ENCODE results near the gene COL1A2.

COL1A2 gene

GRCh38 chr7:94382746-94383145, 11.9 kb upstream of the COL1A2 start:
- DNase-seq (ENCODE audit: low read depth in 2 of 2), result no peak

- no peak for DNase-seq (ENCODE audit: low read depth in 2 of 2)
These were observed 10.4 kb upstream of the COL1A2 start for GRCh38 chr7:94384315-94384714.

GRCh38 chr7:94386416-94386815, 8.3 kb upstream of the COL1A2 start:
- DNase-seq (ENCODE audit: low read depth in 2 of 2), result no peak

GRCh38 chr7:94388540-94388939, 6.2 kb upstream of the COL1A2 start:
- DNase-seq (ENCODE audit: low read depth in 2 of 2), result no peak

GRCh38 chr7:94389381-94389780, 5.3 kb upstream of the COL1A2 start:
- no peak for DNase-seq (ENCODE audit: low read depth in 2 of 2)

GRCh38 chr7:94391726-94392392, 2.8 kb upstream of the COL1A2 start:
- DNase-seq (ENCODE audit: low read depth in 2 of 2), result no peak

GRCh38 chr7:94392393-94392786, 2.3 kb upstream of the COL1A2 start:
- no peak for DNase-seq (ENCODE audit: low read depth in 2 of 2)

GRCh38 chr7:94393246-94394108, 1.2 kb upstream of the COL1A2 start:
- no peak for DNase-seq (ENCODE audit: low read depth in 2 of 2)

- no peak for DNase-seq (ENCODE audit: low read depth in 2 of 2)
These were observed 622 bp upstream of the COL1A2 start for GRCh38 chr7:94394109-94394436.

GRCh38 chr7:94395141-94396036, 694 bp downstream of the COL1A2 start:
- DNase-seq (ENCODE audit: low read depth in 2 of 2), result no peak

GRCh38 chr7:94396037-94396431, 1.3 kb downstream of the COL1A2 start:
- no peak for DNase-seq (ENCODE audit: low read depth in 2 of 2)

- no peak for DNase-seq (ENCODE audit: low read depth in 2 of 2)
These were observed 1.9 kb downstream of the COL1A2 start for GRCh38 chr7:94396596-94396995.

GRCh38 chr7:94397722-94398121, 3.0 kb downstream of the COL1A2 start:
- no peak for DNase-seq (ENCODE audit: low read depth in 2 of 2)

GRCh38 chr7:94398841-94399240, 4.1 kb downstream of the COL1A2 start:
- DNase-seq (ENCODE audit: low read depth in 2 of 2), result no peak

- no peak for DNase-seq (ENCODE audit: low read depth in 2 of 2)
These were observed 5.3 kb downstream of the COL1A2 start for GRCh38 chr7:94400022-94400421.

- no peak for DNase-seq (ENCODE audit: low read depth in 2 of 2)
These were observed 6.1 kb downstream of the COL1A2 start for GRCh38 chr7:94400643-94401427.

GRCh38 chr7:94401428-94401814, 6.7 kb downstream of the COL1A2 start:
- DNase-seq (ENCODE audit: low read depth in 2 of 2), result no peak

- DNase-seq (ENCODE audit: low read depth in 2 of 2), result no peak
These were observed 8.9 kb downstream of the COL1A2 start for GRCh38 chr7:94403546-94403945.

GRCh38 chr7:94405506-94405905, 10.8 kb downstream of the COL1A2 start:
- no peak for DNase-seq (ENCODE audit: low read depth in 2 of 2)

GRCh38 chr7:94406696-94407095, 12.0 kb downstream of the COL1A2 start:
- DNase-seq (ENCODE audit: low read depth in 2 of 2), result no peak

- DNase-seq (ENCODE audit: low read depth in 2 of 2), result no peak
These were observed 14.7 kb downstream of the COL1A2 start for GRCh38 chr7:94409200-94409948.
